Naive thymus-derived CD4-positive, alpha-beta T cell (primary cell): ENCODE measurements around the gene LOXL3. TPM values are rescaled to one million over a fixed set of nuclear protein-coding genes. Genes with fewer than 3 reads are reported as not detected.
A peak's percentile ranks its signal among the peaks of the same experiment; 100 is the strongest.
"Not testable (repeated sequence)": the region's sequence is repeated elsewhere in the genome, so short reads cannot be mapped to it uniquely, and the experiment has no call there.

ENCODE experiments used
- ATAC-seq: fragments of 150-1000 bp; cut with Tn5 transposase; 2 replicates; pipeline ENCODE4 v1.10.0; 2021; ENCODE audit warnings: mild to moderate bottlenecking, moderate library complexity
- CTCF ChIA-PET: fragments of 350-600 bp; sonication (Branson Sonifier 250); formaldehyde crosslinking; loops from one replicate; lab custom pipeline; 2021; ENCODE audit warnings: antibody characterized with exemption; lab: Charles Lee
- POLR2A ChIA-PET: fragments of 350-600 bp; sonication (Branson Sonifier 250); formaldehyde crosslinking; loops from one replicate; lab custom pipeline; 2021; ENCODE audit warnings: antibody characterized with exemption, inconsistent platforms; lab: Charles Lee
- DNase-seq, 9 donors: peaks; one replicate each; pipeline versions ENCODE4 v3.0.0 to v3.0.0-alpha.2; 2020 to 2022; ENCODE audit warnings: mixed read lengths in 1 of 9
- H3K27ac ChIP-seq: one replicate; pipeline ENCODE4 v1.7.0; 2013; ENCODE audit warnings: mild to moderate bottlenecking, low read depth, low read length, moderate library complexity
- H3K27me3 ChIP-seq, 2 donors: one replicate each; pipeline ENCODE4 v1.7.0; 2013; ENCODE audit warnings: low read length in 2 of 2, mild to moderate bottlenecking in 2 of 2, moderate library complexity in 2 of 2; ENCODE audit not compliant: control insufficient read depth in 2 of 2, insufficient read depth in 2 of 2
- H3K36me3 ChIP-seq, 3 experiments: 1 replicate in 2 of 3; 2 replicates in 1 of 3; pipeline ENCODE4 v1.7.0; 2013; ENCODE audit warnings: low read length in 3 of 3, mild to moderate bottlenecking in 3 of 3, moderate library complexity in 1 of 3; ENCODE audit not compliant: insufficient read depth in 3 of 3, control insufficient read depth in 2 of 3
- H3K4me1 ChIP-seq, 2 donors: one replicate each; pipeline ENCODE4 v1.7.0; 2013; ENCODE audit warnings: low read length in 2 of 2, mild to moderate bottlenecking in 2 of 2, moderate library complexity in 1 of 2; ENCODE audit not compliant: control insufficient read depth in 2 of 2, insufficient read depth in 2 of 2
- H3K4me3 ChIP-seq: 2 replicates; pipeline ENCODE4 v1.7.0; 2013; ENCODE audit warnings: mild to moderate bottlenecking, low read length
- H3K9me3 ChIP-seq, 3 experiments: 1 replicate in 2 of 3; 2 replicates in 1 of 3; pipeline ENCODE4 v1.7.0; 2013; ENCODE audit warnings: low read length in 3 of 3; ENCODE audit not compliant: control insufficient read depth in 2 of 3
- H3K27ac Mint-ChIP-seq, 9 donors: one replicate each; pipeline ENCODE4 v1.8.0; 2020 to 2022; ENCODE audit warnings: mixed read lengths in 9 of 9, mild to moderate bottlenecking in 8 of 9, moderate library complexity in 5 of 9, inconsistent platforms in 2 of 9
- H3K27me3 Mint-ChIP-seq, 5 donors: one replicate each; pipeline ENCODE4 v1.8.0; 2021 to 2022; ENCODE audit warnings: mixed read lengths in 5 of 5, mild to moderate bottlenecking in 1 of 5
- H3K36me3 Mint-ChIP-seq, 5 donors: one replicate each; pipeline ENCODE4 v1.8.0; 2020 to 2022; ENCODE audit warnings: mixed read lengths in 5 of 5, mild to moderate bottlenecking in 3 of 5, inconsistent platforms in 1 of 5
- H3K4me1 Mint-ChIP-seq, 7 donors: one replicate each; pipeline ENCODE4 v1.8.0; 2020 to 2022; ENCODE audit warnings: mixed read lengths in 7 of 7, mild to moderate bottlenecking in 3 of 7, inconsistent platforms in 1 of 7
- H3K4me3 Mint-ChIP-seq, 10 donors: one replicate each; pipeline ENCODE4 v1.8.0; 2020 to 2022; ENCODE audit warnings: mild to moderate bottlenecking in 10 of 10, mixed read lengths in 10 of 10, moderate library complexity in 6 of 10, inconsistent platforms in 2 of 10
- H3K9me3 Mint-ChIP-seq, 11 donors: one replicate each; pipeline ENCODE4 v1.8.0; 2020 to 2022; ENCODE audit warnings: mixed read lengths in 11 of 11, mild to moderate bottlenecking in 4 of 11, inconsistent platforms in 1 of 11, moderate library complexity in 1 of 11
- intact Hi-C, 2 donors: fragments of 100-400 bp; cut with micrococcal nuclease; formaldehyde crosslinking; loops; one replicate each; pipeline ENCODE4 v1.15.1; 2023
- polyA plus RNA-seq, 2 donors: library from polyadenylated mRNA; unstranded; fragments of 300-500 nt; fragmentation: Illumina TruSeq; gene quantifications; one replicate each; pipeline ENCODE4 v1.2.3, GENCODE V29; 2021
- total RNA-seq, 6 experiments: library from RNA in 5 of 6; stranded (reverse) in 5 of 6; gene quantifications; 1 replicate in 5 of 6; 2 replicates in 1 of 6; pipeline ENCODE4 v1.2.3 and lab custom pipeline; 2021 to 2026

LOXL3 gene
- total and polyA plus RNA-seq, 7 experiments from 2014 or later: 0.17 to 6.9 (median 0.66) TPM; not detected in 1

DNA sequence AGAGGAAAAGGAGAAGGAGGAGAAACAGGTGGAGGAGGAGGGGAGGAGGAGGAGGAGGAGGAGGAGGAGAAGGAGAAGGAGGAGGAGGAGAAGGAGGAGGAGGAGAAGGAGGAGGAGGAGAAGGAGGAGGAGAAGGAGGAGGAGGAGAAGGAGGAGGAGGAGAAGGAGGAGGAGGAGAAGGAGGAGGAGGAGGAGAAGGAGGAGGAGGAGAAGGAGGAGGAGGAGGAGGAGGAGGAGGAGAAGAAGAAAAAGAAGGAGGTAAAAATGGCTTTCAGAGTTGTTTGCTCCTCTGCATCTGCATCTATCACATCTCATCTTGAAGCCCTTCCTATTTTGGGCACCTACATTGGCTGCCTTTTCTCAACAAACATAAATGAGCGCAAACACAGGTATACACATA lies 7.3 kb upstream of the LOXL3 start:
- H3K4me3 Mint-ChIP-seq, POLR2A ChIA-PET, ATAC-seq, intact Hi-C loops, DNase-seq, H3K27ac ChIP-seq, H3K9me3 ChIP-seq, H3K27me3 ChIP-seq, H3K4me1 ChIP-seq, CTCF ChIA-PET, H3K4me3 ChIP-seq, H3K9me3 Mint-ChIP-seq, H3K27ac Mint-ChIP-seq, H3K36me3 Mint-ChIP-seq, H3K36me3 ChIP-seq: not testable (repeated sequence)
- peaks cover 0 to 50% (median 4%) of the 10 kb centered on the region in 7 donors for H3K4me1 Mint-ChIP-seq
- peaks cover 0 to 19% (median 13%) of the 10 kb centered on the region in 5 donors for H3K27me3 Mint-ChIP-seq

DNA sequence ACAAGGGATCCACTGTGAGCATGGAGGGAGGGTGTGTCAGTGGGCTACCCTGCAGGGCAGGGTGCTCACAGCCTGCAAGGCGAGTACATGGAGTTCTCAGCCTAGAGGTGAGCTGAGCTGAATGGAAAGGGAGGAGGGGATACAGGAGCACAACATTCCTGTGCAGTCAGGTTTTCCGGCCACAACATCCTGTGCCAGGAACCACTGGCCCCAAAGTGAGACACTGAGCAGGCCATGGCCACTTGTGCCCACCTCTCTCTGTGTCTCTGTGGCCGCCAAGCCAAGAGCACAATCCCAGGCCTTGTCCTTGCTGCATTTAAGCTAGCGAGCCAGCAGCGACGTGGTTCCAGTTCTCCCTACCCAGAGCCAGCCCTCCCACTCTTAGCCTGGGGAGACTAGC lies 6.8 kb upstream of the LOXL3 start:
- DNase-seq (no peak), ATAC-seq (no peak)
- POLR2A ChIA-PET: no interaction called here
- no peak overlapping the region for H3K4me3 ChIP-seq
- Mint-ChIP-seq H3K4me3 (no peak overlapping the region), H3K27me3 (peaks cover 0 to 19% (median 13%) of the 10 kb centered on the region in 5 donors), H3K36me3 (peaks cover 0 to 4% (median 0%) of the 10 kb centered on the region in 5 donors), H3K4me1 (peaks cover 0 to 47% (median 7%) of the 10 kb centered on the region in 7 donors), H3K27ac (peak overlapping the region in 1 of 9 donors; percentile 31), H3K9me3 (no peaks in the 10 kb centered on the region)
- H3K27me3 ChIP-seq: no peaks in the 10 kb centered on the region
- H3K27ac ChIP-seq: no peak overlapping the region
- intact Hi-C loops: no loop called here
- CTCF ChIA-PET: interaction anchor here (0.6 to 1.0 kb wide), 2 partner anchors 26 to 157 kb away, joined by 3 read pairs; no protein-coding TSS in a partner anchor
- H3K9me3 ChIP-seq: no peaks in the 10 kb centered on the region
- H3K4me1 ChIP-seq: peaks cover under 1 to 4% of the 10 kb centered on the region in 2 donors
- H3K36me3 ChIP-seq: no peaks in the 10 kb centered on the region

DNA sequence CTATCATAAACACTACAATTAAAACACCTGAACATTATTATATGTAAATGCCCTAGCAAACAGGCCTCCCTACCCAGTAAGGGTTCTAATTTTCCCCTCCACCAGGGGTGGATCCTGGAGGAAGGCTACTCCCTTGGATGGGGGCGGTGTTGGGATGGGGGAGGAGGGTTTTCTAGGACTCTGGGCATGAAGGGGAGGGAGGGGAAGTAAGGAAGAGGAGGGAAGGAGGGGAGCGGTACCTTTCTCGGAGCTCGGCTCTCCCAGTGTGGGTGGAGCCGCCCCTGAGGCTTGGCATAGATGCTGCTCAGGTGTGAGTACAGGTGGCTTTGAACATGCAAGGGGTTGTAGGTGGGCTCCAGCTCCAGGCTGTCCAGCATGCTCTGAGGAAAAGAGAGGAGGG lies 6.2 kb upstream of the LOXL3 start:
- Mint-ChIP-seq H3K27me3 (peaks cover 0 to 19% (median 13%) of the 10 kb centered on the region in 5 donors), H3K4me3 (no peak overlapping the region), H3K27ac (no peak overlapping the region), H3K4me1 (peaks cover 0 to 47% (median 12%) of the 10 kb centered on the region in 7 donors), H3K9me3 (no peaks in the 10 kb centered on the region), H3K36me3 (peaks cover 0 to 4% (median 0%) of the 10 kb centered on the region in 5 donors)
- H3K4me3 ChIP-seq: no peak overlapping the region
- ChIA-PET POLR2A (interaction anchor here (1.1 kb wide), 1 partner anchor 21 kb away, joined by 3 read pairs; no protein-coding TSS in a partner anchor), CTCF (interaction anchor here (0.6 to 1.0 kb wide), 3 partner anchors 27 to 156 kb away, joined by 3 read pairs; no protein-coding TSS in a partner anchor)
- intact Hi-C loops: loop anchor here in 1 of 2 donors (1.0 to 10.0 kb wide), 2 partner anchors 26 to 1175 kb away; partner anchors contain the start of gene ALMS1
- ATAC-seq: no peak
- DNase-seq: no peak
- H3K9me3 ChIP-seq: no peaks in the 10 kb centered on the region
- H3K27me3 ChIP-seq: no peaks in the 10 kb centered on the region
- H3K27ac ChIP-seq: no peak overlapping the region
- H3K4me1 ChIP-seq: peaks cover 4 to 8% of the 10 kb centered on the region in 2 donors
- H3K36me3 ChIP-seq: no peaks in the 10 kb centered on the region

DNA sequence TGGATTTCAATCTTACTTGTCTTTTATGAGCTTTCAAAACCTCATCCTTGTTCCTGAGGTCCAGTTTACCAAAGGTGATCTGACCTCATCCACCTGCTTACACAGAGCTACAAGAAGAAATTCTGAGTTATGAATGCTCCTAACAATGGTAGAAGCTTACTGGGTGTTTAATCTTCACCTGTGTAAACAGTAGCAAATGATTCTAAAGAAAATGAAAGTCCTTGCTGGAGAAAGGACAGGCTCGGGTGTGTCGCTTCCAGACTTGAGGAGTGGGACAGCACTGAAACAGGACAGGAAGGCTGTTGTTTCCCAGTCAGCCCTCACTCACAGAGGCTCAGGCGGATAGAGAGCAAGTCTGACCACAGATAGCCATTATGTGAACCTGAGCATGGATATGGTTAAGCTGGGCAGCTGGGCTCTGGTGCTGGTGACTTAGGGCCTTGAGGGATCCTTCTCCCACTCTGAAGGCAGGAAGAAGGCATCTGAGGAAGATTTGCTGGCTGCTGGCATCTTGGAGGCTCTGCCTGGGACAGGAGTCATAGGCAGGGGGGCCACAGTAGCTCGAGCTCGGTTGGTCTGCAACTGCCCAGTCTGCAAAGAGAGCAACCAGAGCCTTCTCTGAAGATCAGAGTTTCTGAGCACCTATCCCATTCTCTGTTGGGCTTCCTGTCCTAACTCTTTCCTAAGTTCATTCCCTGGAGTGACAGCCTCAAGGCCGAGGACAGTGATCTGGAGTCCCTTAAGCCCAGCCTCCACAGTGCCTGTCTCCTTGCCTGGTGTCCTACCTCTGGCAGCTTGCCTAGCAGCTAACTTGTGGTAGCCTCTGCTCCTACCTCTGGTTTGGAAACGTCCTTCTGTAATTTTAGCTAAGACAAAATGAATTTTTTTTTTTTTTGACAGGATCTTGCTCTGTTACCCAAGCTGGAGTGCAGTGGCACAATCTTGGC lies 4.8 kb upstream of the LOXL3 start:
- Mint-ChIP-seq H3K36me3 (peaks cover 0 to 4% (median 0%) of the 10 kb centered on the region in 5 donors), H3K4me3 (no peak overlapping the region), H3K27ac (no peak overlapping the region), H3K4me1 (peaks cover 0 to 43% (median 12%) of the 10 kb centered on the region in 7 donors), H3K9me3 (no peaks in the 10 kb centered on the region), H3K27me3 (peaks cover 0 to 19% (median 13%) of the 10 kb centered on the region in 5 donors)
- intact Hi-C loops: loop anchor here in 1 of 2 donors (1.0 to 10.0 kb wide), 2 partner anchors 28 to 1174 kb away; partner anchors contain the start of gene ALMS1
- ChIA-PET POLR2A (interaction anchor here (0.7 to 1.6 kb wide), 5 partner anchors 9 to 348 kb away, joined by 3 to 6 read pairs (median 4); partner anchors contain the start of genes AUP1 and HTRA2), CTCF (interaction anchor here (2.0 kb wide), 1 partner anchor 76 kb away, joined by 5 read pairs; the partner anchor contains the start of genes CCDC142 and TTC31)
- Histone ChIP-seq H3K4me3 (no peak overlapping the region), H3K9me3 (no peaks in the 10 kb centered on the region), H3K36me3 (peaks cover 0 to 3% (median 0%) of the 10 kb centered on the region in 3 experiments), H3K27me3 (no peaks in the 10 kb centered on the region), H3K27ac (no peak overlapping the region), H3K4me1 (peaks cover 7 to 10% of the 10 kb centered on the region in 2 donors)
- no peak for DNase-seq
- no peak for ATAC-seq

DNA sequence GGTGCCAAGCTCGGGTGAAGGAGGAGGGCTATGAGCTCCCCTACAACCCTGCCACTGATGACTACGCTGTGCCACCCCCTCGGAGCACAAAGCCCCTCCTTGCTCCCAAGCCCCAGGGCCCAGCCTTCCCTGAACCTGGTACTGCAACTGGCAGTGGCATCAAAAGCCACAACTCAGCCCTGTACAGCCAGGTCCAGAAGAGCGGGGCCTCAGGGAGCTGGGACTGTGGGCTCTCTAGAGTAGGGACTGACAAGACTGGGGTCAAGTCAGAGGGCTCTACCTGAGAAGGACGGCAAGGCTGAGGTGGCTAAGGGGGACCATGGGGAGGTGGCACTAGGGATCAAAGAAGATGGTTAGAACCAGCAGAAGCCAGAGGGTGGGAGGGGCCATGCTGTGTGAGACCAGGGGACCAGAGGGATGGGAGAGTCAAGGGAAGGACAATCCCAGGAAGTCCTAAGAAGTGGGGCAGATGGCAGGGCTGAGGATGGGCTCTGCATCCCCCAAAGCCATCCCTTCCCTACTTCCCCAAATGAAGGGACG lies 3.2 kb upstream of the LOXL3 start:
- Histone ChIP-seq H3K9me3 (no peaks in the 10 kb centered on the region), H3K4me3 (no peak overlapping the region), H3K27ac (no peak overlapping the region), H3K4me1 (peaks cover 7 to 10% of the 10 kb centered on the region in 2 donors), H3K27me3 (no peaks in the 10 kb centered on the region), H3K36me3 (peaks cover 0 to 3% (median 0%) of the 10 kb centered on the region in 3 experiments)
- Mint-ChIP-seq H3K27me3 (peaks cover 0 to 14% (median 5%) of the 10 kb centered on the region in 5 donors), H3K36me3 (peaks cover 0 to 4% (median 0%) of the 10 kb centered on the region in 5 donors), H3K4me1 (peaks cover 9 to 41% (median 18%) of the 10 kb centered on the region in 7 donors), H3K4me3 (peak overlapping the region in 4 of 10 donors; percentile 13 to 93 (median 66)), H3K9me3 (no peaks in the 10 kb centered on the region), H3K27ac (peak overlapping the region in 4 of 9 donors; percentile 28 to 74 (median 50))
- CTCF ChIA-PET: interaction anchor here (0.7 to 2.0 kb wide), 2 partner anchors 31 to 74 kb away, joined by 3 to 5 read pairs; partner anchors contain the start of genes CCDC142 and TTC31
- DNase-seq: no peak
- intact Hi-C loops: loop anchor here in 1 of 2 donors (10.0 kb wide), 1 partner anchor 1172 kb away; the partner anchor contains the start of gene ALMS1
- POLR2A ChIA-PET: interaction anchor here (1.2 kb wide), 1 partner anchor 27 kb away, joined by 4 read pairs; the partner anchor contains the start of genes AUP1 and HTRA2
- ATAC-seq: no peak

DNA sequence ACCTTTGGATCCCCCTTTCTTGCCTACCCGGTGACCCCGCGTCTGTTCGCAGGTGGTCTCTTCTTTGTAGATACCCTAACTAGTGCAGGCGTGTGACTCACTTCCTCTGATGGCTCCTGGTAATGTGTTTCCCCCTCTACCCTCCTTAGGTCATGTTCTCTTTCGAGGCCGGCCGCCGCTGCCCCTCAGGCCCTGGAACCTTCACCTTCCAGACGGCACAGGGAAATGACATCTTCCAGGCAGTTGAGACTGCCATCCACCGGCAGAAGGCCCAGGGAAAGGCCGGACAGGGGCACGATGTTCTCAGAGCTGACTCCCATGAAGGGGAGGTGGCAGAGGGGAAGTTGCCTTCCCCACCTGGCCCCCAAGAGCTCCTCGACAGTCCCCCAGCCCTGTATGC lies 2.4 kb upstream of the LOXL3 start:
- H3K36me3 ChIP-seq: peaks cover 0 to 3% (median 0%) of the 10 kb centered on the region in 3 experiments
- no peak overlapping the region for H3K4me3 ChIP-seq
- Mint-ChIP-seq H3K4me3 (peak overlapping the region; percentile 59 to 96 (median 92)), H3K36me3 (peaks cover 0 to 4% (median 0%) of the 10 kb centered on the region in 5 donors), H3K27me3 (peaks cover 4 to 15% (median 6%) of the 10 kb centered on the region in 5 donors), H3K4me1 (peaks cover 9 to 35% (median 18%) of the 10 kb centered on the region in 7 donors), H3K27ac (peak overlapping the region in 5 of 9 donors; percentile 38 to 75 (median 59)), H3K9me3 (no peaks in the 10 kb centered on the region)
- ChIA-PET CTCF (interaction anchor here (0.7 to 2.0 kb wide), 2 partner anchors 32 to 73 kb away, joined by 3 to 5 read pairs; partner anchors contain the start of genes CCDC142 and TTC31), POLR2A (interaction anchor here (1.0 kb wide), 1 partner anchor 18 kb away, joined by 4 read pairs; no protein-coding TSS in a partner anchor)
- H3K4me1 ChIP-seq: peaks cover 7 to 10% of the 10 kb centered on the region in 2 donors
- H3K27me3 ChIP-seq: no peaks in the 10 kb centered on the region
- H3K27ac ChIP-seq: no peak overlapping the region
- no peak for ATAC-seq
- H3K9me3 ChIP-seq: no peaks in the 10 kb centered on the region
- intact Hi-C loops: loop anchor here in 1 of 2 donors (10.0 kb wide), 1 partner anchor 1171 kb away; the partner anchor contains the start of gene ALMS1
- no peak for DNase-seq
